GM18505 (cell line): Measurements from ENCODE around the gene RUFY3.
"Not testable (repeated sequence)": the region's sequence is repeated elsewhere in the genome, so short reads cannot be mapped to it uniquely, and the experiment has no call there.

Experiments used
- ATAC-seq: cut with Tn5 transposase; IDR thresholded peaks from one replicate; pipeline ENCODE4 v1.9.1; 2021; ENCODE audit not compliant: unreplicated experiment
- POLR2A ChIP-seq: IDR thresholded peaks from 4 replicates; pipeline ENCODE4 v1.6.1; 2011; ENCODE audit warnings: borderline replicate concordance; ENCODE audit not compliant: insufficient read depth, insufficient read length; ENCODE audit errors: extremely low read depth

The RUFY3 gene

DNA sequence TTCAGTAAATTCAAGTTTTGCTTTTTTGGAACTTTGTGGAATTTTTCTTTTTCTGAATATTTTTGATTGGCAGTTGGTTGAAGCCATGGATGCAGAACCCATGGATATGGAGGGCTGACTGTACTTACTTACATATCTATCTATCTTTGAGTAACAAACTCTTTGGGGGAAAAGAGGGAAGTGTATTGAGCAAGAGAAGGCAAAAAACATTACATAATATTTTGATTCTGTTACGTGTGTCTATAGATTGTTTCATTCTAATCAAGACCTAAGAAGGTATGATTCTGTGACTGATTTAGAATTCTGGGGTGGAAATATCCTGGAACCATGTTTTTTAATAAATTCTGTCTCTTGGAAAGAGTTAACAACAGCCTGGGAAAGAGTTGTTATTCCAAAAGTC is 86.4 kb downstream of the RUFY3 start:
- no peak for TF ChIP-seq POLR2A
- no peak for ATAC-seq

DNA sequence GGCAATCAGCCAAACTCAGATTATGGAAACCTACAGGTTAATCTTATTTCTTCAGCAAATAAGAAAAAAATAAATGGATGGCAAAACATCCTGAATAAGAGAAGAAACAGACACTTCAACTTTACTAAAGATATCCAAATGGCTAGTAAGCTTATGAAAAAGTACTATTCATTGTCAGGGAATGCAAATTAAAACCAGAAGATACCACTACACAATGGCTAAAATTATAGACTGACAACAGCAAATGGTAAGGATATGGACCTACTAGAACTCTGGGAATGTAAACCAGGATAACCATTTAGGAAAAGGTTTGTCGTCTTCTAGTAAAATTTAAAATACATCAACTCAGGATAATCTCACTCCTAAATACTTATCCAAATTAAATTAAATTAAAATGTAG is 93.6 kb downstream of the RUFY3 start:
- no peak for ATAC-seq
- TF ChIP-seq POLR2A = no peak

DNA sequence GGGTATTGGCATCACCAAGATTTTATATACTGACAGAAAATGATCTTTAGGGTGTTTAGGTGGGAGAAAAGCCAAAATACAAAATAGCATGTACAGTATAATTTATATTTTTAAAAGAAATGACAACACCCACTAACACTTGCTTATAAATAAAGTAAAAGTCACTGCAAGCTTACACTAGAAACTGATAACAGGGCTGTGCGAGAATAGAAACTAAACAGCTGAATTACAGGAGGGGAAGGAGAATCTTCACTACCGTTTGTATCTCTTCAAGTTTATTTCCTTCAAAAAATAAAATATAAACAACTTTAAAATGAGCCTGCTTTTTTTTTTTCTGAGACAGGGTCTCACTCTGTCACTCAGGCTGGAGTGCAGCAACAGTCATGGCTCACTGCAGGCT is 95.1 kb downstream of the RUFY3 start:
- ATAC-seq = no peak
- no peak for TF ChIP-seq POLR2A

DNA sequence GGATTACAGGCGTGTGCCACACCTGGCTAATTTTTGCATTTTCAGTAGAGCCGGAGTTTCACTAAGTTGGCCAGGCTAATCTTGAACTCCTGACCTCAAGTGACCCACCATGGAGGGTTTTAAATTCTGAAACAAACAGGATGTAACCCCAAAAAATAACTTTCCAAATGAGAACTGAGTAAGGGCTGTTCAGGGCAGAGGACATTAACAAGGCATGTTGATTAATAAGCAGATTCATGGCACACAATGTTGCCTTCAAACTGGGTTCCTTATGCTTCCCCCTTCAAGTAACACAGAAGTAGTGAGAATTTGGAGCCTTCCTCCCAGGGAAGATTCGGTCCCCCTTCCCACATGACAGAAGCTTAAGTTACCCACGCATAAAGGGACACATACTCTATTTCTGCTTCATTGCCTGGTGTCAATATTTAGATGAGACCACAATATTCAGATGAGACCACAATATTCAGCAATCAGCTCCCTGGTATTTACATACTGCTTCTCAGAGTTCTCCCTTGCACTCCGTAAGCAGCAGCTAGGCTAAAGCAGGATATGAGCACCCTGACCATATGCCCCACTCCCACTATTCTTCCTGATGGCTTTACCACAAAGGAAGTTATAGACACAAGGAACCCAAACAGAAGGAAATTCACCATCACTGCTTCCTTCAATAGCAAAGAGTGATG is 96.5 kb downstream of the RUFY3 start:
- peak; percentile 48 for ATAC-seq
- peak; percentile 14 for TF ChIP-seq POLR2A

DNA sequence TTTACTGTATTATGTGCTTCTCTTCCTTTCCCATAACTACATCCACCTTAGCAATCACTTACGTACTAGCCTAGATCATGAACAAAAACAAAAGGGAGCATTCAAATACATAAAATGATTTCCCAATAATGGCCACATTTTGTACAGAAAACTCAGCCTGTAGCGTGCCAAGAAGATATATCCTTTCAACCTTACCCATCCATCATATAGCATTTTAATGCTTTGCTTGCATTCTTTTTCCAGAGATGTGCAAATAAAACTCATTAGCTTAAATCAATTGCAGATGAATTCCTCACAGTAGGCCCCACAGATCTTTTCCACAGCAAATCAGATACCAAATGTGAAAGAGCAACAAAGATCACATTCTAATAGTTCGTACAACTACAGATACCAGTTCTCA is 97.2 kb downstream of the RUFY3 start:
- ATAC-seq = no peak
- TF ChIP-seq POLR2A = no peak

DNA sequence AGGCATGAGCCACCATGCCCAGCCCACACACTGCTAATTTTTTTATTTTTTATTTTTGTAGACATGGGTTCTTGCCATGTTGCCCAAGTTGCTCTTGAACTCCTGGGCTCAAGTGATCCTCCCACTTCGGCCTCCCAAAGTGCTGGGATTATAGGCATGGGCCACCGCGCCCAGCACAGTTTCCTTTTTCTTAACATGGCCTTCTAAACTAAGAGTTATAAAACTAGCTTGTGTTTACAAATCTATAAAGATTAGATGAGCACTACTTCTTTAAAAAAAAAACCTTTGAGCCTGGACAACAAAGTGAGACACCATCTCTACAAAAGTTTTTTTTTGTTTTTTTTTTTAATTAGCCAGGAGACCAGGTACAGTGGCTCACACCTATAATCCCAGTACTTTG is 107.3 kb downstream of the RUFY3 start:
- no peak for TF ChIP-seq POLR2A
- ATAC-seq = no peak

DNA sequence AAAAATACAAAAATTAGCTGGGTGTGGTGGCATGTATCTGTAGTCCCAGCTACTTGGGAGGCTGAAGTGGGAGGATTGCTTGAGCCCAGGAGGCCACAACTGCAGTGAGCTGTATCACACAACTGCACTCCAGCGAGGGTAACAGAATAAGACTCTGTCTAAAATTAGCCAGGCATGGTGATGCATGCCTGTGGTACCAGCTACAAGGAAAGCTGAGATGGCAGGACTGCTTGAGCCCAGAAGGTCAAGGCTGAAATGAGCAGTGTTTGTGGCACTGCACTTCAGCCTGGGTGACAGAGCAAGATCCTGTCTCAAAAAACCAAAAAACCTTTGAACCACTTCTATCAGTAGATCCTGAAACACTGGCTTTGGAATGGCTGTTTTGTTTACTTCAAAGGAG is 107.7 kb downstream of the RUFY3 start:
- no peak for ATAC-seq
- TF ChIP-seq POLR2A = no peak

DNA sequence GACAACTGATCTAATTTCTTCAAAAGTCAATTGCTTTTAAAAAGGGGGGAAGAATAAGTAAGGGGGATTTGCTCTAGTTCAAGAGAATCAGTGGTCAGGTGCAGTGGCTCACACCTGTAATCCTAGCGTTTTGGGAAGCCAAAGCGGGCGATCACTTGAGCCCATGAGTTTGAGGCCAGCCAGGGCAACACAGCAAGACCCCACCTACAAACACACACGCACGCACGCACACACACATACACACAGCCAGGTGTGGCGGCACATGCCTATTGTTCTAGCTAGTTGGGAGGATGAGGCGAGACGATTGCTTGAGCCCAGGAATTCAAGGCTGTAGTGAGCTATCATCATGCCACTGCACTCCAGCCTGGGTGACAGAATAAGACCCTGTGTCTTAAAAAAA is 108.3 kb downstream of the RUFY3 start:
- ATAC-seq = no peak
- no peak for TF ChIP-seq POLR2A

DNA sequence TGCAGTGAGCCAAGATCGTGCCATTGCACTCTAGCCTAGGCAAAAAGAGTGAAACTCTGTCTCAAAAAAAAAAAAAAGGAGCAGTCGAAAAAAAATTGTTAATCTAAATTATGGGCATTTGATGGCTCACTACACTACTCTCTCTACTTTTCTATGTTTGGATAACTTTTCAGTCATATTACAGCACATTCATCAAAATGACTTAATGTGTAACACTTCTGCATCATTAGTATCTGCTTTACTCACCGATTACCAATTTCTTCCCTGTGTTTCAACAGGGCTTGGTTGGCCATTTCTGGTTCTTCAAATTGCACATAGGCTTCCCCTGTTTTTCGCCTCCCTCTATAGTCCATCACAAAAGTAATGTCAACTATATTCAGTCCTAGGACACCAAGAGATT is 109.5 kb downstream of the RUFY3 start:
- TF ChIP-seq POLR2A = no peak
- ATAC-seq = no peak

DNA sequence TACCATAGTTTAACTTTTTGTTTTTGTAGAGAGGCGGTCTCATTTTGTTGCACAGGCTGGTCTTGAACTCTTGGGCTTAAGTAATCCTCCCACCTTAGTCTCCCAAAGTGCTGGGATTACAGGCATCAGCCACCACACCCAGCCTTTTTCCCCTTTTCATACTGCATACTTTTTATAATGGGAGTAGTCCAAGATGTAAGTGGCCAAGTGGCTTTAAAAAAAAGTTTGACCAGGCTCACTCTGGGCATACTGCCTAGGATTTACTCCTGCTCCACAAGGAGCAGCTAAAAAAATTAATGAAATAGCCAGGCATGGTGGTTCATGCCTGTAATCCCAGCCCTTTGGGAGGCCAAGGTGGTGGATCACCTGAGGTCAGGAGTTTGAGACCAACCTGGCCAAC is 111.9 kb downstream of the RUFY3 start:
- no peak for TF ChIP-seq POLR2A
- ATAC-seq = no peak

DNA sequence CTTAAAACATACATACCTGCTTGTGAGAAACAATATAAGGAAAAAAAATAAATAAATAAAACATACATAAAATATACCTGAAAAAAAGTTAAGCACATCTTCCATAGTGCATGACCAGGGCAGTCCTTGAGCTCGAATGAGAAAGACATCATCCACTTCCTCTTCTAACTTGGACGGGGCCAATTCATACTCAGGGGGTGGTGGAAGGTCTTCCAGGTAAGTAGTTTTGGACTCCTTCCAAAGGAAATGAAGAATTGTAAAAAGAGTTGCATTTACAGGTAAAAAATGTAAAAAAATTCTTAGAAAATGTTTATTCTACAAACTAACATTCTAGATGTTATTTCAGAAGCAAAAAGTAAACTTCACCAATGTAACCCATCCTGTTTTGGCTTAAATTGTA is 114.3 kb downstream of the RUFY3 start:
- ATAC-seq = no peak
- TF ChIP-seq POLR2A = no peak

DNA sequence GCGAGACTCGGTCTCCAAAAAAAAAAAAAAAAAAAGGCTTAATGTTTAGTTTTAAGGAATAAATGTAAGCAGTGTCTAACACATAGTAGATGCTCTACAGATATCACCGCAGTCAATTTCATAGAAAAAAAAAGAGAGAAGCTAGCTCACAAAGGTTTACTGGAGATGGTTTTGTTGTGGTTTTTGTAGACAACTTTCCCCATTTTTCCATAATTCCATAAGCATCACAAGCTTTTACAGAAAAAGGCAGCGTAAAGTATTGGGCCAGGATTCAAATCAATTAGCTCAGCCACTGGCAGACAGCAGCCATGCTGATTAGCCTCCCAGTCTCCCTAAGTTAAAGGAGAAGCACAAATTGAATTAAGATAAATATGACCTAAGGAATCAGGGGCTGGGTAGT is 116.4 kb downstream of the RUFY3 start:
- ATAC-seq = no peak
- no peak for TF ChIP-seq POLR2A

DNA sequence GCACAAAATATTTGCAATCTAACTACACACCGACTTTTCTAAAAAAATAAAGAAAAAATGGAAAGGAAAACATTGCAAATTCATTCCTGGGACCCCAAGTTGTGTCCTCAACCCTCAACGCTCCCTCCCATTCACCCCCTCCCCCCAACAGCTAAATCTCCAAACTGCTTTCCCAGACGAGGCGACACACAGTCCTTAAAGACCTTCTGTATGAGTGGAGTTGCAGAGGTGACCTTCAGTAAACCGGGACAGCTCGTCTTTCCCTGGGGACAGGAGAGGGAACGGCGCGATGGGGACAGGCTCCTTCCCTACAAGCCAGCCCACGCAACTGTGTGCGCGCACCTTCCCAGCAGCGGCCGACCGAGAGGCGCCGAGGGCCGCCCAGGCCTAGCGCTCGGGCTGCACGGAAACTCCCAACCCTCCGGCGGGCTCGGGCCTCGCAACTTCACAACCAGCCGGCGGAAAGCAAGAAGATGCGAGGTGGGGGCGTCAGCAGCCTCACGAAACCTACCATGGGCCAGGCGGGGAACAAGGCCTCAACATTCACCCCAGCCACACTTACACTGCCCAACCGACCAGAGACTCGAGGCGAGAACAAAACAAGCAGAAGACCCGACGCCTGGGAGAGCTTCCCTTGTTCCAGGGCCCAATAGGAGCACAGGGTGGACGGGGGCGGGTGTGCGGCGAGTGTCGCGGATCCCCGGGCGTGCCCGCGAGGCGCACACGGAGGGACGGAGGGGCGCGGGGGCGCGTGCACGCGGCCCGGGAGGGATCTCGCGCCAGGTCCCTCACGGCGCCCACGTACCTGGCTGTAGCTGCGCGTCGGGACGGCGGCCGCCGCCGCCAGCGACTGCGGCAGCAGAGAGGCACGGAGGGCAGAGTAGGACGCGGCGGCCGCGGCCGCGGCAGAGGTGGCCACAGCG is 117.2 kb downstream of the RUFY3 start:
- peak; percentile 54 for TF ChIP-seq POLR2A
- peak; percentile 56 for ATAC-seq

DNA sequence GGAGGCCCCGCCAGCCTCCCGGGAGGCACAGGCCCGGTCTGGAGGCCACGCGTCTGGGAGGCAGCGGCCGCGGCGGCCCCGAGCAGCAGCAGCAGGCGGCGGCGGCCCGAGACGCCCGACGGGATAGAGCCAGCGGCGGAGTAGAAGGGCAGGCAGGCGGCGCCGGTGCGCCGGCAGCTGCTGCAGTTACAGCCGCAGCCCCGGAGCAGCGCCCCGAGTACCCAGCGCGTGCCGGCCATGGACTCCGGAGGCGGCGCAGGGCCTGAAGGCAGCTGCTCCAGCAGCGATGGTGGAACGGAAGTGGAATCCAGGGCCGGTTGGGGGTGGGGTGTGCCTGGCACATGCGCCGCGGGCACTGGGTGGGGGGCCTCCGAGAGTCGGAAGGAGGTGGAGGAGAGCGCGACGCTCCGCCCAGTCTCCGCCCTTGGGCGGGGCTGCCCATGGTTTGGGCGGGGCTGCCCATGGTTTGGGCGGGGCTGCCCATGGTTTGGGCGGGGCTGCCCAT is 117.9 kb downstream of the RUFY3 start, which contains the start of gene GRSF1:
Gene GRSF1, minus strand, starts transcription at position 302 of the 505 bp plus-strand sequence. Its CDS starts 63 bp downstream, at position 239.
- peak; percentile 85 for TF ChIP-seq POLR2A
- peak; percentile 68 for ATAC-seq

DNA sequence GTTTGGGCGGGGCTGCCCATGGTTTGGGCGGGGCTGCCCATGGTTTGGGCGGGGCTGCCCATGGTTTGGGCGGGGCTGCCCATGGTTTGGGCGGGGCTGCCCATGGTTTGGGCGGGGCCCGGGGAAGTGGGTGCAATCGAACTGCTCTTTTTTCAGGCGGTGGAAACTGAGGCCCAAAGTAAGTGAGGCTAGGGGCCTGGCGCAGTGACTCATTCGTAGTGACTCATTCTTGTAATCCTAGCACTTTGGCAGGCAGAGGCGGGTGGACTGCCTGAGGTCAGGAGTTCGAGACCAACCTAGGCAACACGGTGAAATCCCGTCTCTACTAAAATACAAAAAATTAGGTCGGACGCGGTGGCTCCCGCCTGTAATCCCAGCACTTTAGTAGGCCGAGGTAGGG is 118.4 kb downstream of the RUFY3 start:
- ATAC-seq = not testable (repeated sequence)

DNA sequence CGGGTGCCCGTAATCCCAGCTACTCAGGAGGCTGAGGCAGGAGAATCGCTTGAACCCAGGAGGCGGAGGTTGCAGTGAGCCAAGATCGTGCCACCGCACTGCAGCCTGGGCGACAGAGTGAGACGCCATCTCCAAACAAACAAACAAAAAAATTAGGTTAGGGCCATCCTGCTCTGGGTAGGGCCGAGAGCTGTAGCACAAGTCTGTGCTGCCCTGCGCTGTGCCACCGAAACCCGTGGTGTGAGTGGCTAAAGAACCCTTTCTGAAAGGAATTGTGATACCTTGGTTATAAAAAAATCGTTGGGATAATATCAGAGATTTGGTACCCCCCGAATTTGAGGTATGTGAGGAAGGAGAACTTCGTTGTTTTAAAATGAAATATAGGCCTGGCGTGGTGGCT is 118.9 kb downstream of the RUFY3 start:
- ATAC-seq = not testable (repeated sequence)
